GM23338 (cell line): ENCODE results near the gene IQCK. TPM values are rescaled to one million over a fixed set of nuclear protein-coding genes. Genes with fewer than 3 reads are reported as not detected.
"Not testable (repeated sequence)": the region's sequence is repeated elsewhere in the genome, so short reads cannot be mapped to it uniquely, and the experiment has no call there.

Source experiments
- ATAC-seq: fragments of 200-7000 bp; cut with Tn5 transposase; 3 replicates; pipeline ENCODE4 v1.9.1; 2020
- DNase-seq: peaks from one replicate; pipeline ENCODE4 v3.0.0-alpha.2; 2015; ENCODE audit warnings: low spot score
- H2AFZ ChIP-seq: fragments of 200-600 bp; sonication (generic); 2 replicates; pipeline ENCODE4 v1.8.0; 2016; ENCODE audit warnings: antibody characterized with exemption, mild to moderate bottlenecking, moderate library complexity
- H3F3A ChIP-seq: fragments of 200-600 bp; sonication (generic); replicated peaks from 2 replicates; pipeline ENCODE4 v1.8.0; 2017; ENCODE audit warnings: antibody characterized with exemption, mixed run types, low read depth
- H3K27ac ChIP-seq: fragments of 200-600 bp; sonication (generic); 2 replicates; pipeline ENCODE4 v1.6.1; 2016; ENCODE audit warnings: low read depth
- H3K27me3 ChIP-seq: fragments of 200-600 bp; sonication (generic); 2 replicates; pipeline ENCODE4 v1.8.0; 2016; ENCODE audit warnings: mild to moderate bottlenecking, mixed run types, moderate library complexity; ENCODE audit not compliant: insufficient read depth
- H3K36me3 ChIP-seq: fragments of 200-600 bp; sonication (generic); 2 replicates; pipeline ENCODE4 v1.8.0; 2016; ENCODE audit warnings: mild to moderate bottlenecking; ENCODE audit not compliant: insufficient read depth
- H3K4me1 ChIP-seq: fragments of 200-600 bp; sonication (generic); 2 replicates; pipeline ENCODE4 v1.8.0; 2016; ENCODE audit warnings: mild to moderate bottlenecking, moderate library complexity; ENCODE audit not compliant: insufficient read depth
- H3K4me2 ChIP-seq: fragments of 200-600 bp; sonication (generic); 2 replicates; pipeline ENCODE4 v1.7.1; 2017; ENCODE audit warnings: mixed run types
- H3K4me3 ChIP-seq: fragments of 200-600 bp; sonication (generic); 2 replicates; pipeline ENCODE4 v1.6.1; 2016; ENCODE audit warnings: mixed run types
- H3K79me2 ChIP-seq: fragments of 200-600 bp; sonication (generic); replicated peaks from 2 replicates; pipeline ENCODE4 v1.8.0; 2017; ENCODE audit warnings: mild to moderate bottlenecking; ENCODE audit not compliant: insufficient read depth
- H3K9me2 ChIP-seq: fragments of 200-600 bp; sonication (generic); 2 replicates; pipeline ENCODE4 v1.8.0; 2017; ENCODE audit not compliant: insufficient read depth
- H4K20me1 ChIP-seq: fragments of 200-600 bp; sonication (generic); replicated peaks from 2 replicates; pipeline ENCODE4 v1.8.0; 2017; ENCODE audit warnings: mild to moderate bottlenecking; ENCODE audit not compliant: insufficient read depth
- H3K27ac Mint-ChIP-seq: 2 replicates; pipeline ENCODE4 v1.8.0; 2020; ENCODE audit warnings: inconsistent platforms, mild to moderate bottlenecking, moderate library complexity, mixed read lengths
- H3K27me3 Mint-ChIP-seq: 3 replicates; pipeline ENCODE4 v1.8.0; 2022; ENCODE audit warnings: low read depth, mild to moderate bottlenecking, moderate library complexity, mixed read lengths, inconsistent platforms; ENCODE audit not compliant: insufficient read depth, poor library complexity
- H3K36me3 Mint-ChIP-seq: 3 replicates; pipeline ENCODE4 v1.8.0; 2021; ENCODE audit warnings: low read depth, mild to moderate bottlenecking, inconsistent platforms, moderate library complexity, mixed read lengths
- H3K4me1 Mint-ChIP-seq: 3 replicates; pipeline ENCODE4 v1.8.0; 2020; ENCODE audit warnings: mild to moderate bottlenecking, inconsistent platforms, mixed read lengths
- H3K4me3 Mint-ChIP-seq: 3 replicates; pipeline ENCODE4 v1.8.0; 2021; ENCODE audit warnings: moderate library complexity, mild to moderate bottlenecking, inconsistent platforms, mixed read lengths
- H3K9me3 Mint-ChIP-seq: 3 replicates; pipeline ENCODE4 v1.8.0; 2020; ENCODE audit warnings: moderate library complexity, mild to moderate bottlenecking, inconsistent platforms, mixed read lengths
- CREB1 ChIP-seq: fragments of 250-450 bp; sonication (Bioruptor Pico); IDR thresholded peaks from 2 replicates; pipeline ENCODE4 v1.5.0; 2020; ENCODE audit warnings: low read depth, mild to moderate bottlenecking, moderate library complexity
- EZH2 ChIP-seq: fragments of 200-600 bp; sonication (generic); IDR thresholded peaks from one replicate; pipeline ENCODE4 v1.8.0; 2017; ENCODE audit warnings: antibody characterized with exemption, mild to moderate bottlenecking, low read depth; ENCODE audit not compliant: unreplicated experiment
- polyA plus RNA-seq: library from polyadenylated mRNA; unstranded; fragments of >200 nt; fragmentation: Nextera tagmentation; extraction: Ambion mirVana; gene quantifications from 2 replicates; pipeline ENCODE4 v1.2.1, GENCODE V29; 2016
- total RNA-seq: library from RNA; depleted of rRNA; stranded (reverse); fragments of >200 nt; shearing (Covaris generic); gene quantifications from 2 replicates; pipeline ENCODE4 v1.2.3, GENCODE V29; 2014
- TF ChIP-seq, protein P1 (sequence below): fragments of 250-450 bp; sonication (Bioruptor Pico); IDR thresholded peaks from 2 replicates; pipeline ENCODE4 v1.5.0; 2020; ENCODE audit warnings: mild to moderate bottlenecking, moderate library complexity
- TF ChIP-seq, protein P2 (sequence below): IDR thresholded peaks from one replicate; pipeline ENCODE4 v1.6.1; 2018; ENCODE audit warnings: antibody characterized with exemption; ENCODE audit not compliant: unreplicated experiment
- TF ChIP-seq, protein P3 (sequence below): IDR thresholded peaks from 2 replicates; pipeline ENCODE4 v1.6.1; 2016; ENCODE audit warnings: antibody characterized with exemption

Gene IQCK
- total and polyA plus RNA-seq, 2 experiments from 2014 or later = 7.6 to 10.0 TPM

- TF ChIP-seq, protein P1, sequence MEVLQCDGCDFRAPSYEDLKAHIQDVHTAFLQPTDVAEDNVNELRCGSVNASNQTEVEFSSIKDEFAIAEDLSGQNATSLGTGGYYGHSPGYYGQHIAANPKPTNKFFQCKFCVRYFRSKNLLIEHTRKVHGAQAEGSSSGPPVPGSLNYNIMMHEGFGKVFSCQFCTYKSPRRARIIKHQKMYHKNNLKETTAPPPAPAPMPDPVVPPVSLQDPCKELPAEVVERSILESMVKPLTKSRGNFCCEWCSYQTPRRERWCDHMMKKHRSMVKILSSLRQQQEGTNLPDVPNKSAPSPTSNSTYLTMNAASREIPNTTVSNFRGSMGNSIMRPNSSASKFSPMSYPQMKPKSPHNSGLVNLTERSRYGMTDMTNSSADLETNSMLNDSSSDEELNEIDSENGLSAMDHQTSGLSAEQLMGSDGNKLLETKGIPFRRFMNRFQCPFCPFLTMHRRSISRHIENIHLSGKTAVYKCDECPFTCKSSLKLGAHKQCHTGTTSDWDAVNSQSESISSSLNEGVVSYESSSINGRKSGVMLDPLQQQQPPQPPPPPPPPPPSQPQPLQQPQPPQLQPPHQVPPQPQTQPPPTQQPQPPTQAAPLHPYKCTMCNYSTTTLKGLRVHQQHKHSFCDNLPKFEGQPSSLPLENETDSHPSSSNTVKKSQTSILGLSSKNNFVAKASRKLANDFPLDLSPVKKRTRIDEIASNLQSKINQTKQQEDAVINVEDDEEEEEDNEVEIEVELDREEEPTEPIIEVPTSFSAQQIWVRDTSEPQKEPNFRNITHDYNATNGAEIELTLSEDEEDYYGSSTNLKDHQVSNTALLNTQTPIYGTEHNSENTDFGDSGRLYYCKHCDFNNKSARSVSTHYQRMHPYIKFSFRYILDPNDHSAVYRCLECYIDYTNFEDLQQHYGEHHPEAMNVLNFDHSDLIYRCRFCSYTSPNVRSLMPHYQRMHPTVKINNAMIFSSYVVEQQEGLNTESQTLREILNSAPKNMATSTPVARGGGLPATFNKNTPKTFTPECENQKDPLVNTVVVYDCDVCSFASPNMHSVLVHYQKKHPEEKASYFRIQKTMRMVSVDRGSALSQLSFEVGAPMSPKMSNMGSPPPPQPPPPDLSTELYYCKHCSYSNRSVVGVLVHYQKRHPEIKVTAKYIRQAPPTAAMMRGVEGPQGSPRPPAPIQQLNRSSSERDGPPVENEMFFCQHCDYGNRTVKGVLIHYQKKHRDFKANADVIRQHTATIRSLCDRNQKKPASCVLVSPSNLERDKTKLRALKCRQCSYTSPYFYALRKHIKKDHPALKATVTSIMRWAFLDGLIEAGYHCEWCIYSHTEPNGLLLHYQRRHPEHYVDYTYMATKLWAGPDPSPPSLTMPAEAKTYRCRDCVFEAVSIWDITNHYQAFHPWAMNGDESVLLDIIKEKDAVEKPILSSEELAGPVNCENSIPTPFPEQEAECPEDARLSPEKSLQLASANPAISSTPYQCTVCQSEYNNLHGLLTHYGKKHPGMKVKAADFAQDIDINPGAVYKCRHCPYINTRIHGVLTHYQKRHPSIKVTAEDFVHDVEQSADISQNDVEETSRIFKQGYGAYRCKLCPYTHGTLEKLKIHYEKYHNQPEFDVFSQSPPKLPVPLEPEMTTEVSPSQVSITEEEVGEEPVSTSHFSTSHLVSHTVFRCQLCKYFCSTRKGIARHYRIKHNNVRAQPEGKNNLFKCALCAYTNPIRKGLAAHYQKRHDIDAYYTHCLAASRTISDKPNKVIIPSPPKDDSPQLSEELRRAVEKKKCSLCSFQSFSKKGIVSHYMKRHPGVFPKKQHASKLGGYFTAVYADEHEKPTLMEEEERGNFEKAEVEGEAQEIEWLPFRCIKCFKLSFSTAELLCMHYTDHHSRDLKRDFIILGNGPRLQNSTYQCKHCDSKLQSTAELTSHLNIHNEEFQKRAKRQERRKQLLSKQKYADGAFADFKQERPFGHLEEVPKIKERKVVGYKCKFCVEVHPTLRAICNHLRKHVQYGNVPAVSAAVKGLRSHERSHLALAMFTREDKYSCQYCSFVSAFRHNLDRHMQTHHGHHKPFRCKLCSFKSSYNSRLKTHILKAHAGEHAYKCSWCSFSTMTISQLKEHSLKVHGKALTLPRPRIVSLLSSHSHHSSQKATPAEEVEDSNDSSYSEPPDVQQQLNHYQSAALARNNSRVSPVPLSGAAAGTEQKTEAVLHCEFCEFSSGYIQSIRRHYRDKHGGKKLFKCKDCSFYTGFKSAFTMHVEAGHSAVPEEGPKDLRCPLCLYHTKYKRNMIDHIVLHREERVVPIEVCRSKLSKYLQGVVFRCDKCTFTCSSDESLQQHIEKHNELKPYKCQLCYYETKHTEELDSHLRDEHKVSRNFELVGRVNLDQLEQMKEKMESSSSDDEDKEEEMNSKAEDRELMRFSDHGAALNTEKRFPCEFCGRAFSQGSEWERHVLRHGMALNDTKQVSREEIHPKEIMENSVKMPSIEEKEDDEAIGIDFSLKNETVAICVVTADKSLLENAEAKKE = no peak
- TF ChIP-seq, protein P2, sequence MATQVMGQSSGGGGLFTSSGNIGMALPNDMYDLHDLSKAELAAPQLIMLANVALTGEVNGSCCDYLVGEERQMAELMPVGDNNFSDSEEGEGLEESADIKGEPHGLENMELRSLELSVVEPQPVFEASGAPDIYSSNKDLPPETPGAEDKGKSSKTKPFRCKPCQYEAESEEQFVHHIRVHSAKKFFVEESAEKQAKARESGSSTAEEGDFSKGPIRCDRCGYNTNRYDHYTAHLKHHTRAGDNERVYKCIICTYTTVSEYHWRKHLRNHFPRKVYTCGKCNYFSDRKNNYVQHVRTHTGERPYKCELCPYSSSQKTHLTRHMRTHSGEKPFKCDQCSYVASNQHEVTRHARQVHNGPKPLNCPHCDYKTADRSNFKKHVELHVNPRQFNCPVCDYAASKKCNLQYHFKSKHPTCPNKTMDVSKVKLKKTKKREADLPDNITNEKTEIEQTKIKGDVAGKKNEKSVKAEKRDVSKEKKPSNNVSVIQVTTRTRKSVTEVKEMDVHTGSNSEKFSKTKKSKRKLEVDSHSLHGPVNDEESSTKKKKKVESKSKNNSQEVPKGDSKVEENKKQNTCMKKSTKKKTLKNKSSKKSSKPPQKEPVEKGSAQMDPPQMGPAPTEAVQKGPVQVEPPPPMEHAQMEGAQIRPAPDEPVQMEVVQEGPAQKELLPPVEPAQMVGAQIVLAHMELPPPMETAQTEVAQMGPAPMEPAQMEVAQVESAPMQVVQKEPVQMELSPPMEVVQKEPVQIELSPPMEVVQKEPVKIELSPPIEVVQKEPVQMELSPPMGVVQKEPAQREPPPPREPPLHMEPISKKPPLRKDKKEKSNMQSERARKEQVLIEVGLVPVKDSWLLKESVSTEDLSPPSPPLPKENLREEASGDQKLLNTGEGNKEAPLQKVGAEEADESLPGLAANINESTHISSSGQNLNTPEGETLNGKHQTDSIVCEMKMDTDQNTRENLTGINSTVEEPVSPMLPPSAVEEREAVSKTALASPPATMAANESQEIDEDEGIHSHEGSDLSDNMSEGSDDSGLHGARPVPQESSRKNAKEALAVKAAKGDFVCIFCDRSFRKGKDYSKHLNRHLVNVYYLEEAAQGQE = no peak
- TF ChIP-seq EZH2 = no peak
- TF ChIP-seq CREB1 (CRISPR knock-in tag) = no peak
- TF ChIP-seq, protein P3, sequence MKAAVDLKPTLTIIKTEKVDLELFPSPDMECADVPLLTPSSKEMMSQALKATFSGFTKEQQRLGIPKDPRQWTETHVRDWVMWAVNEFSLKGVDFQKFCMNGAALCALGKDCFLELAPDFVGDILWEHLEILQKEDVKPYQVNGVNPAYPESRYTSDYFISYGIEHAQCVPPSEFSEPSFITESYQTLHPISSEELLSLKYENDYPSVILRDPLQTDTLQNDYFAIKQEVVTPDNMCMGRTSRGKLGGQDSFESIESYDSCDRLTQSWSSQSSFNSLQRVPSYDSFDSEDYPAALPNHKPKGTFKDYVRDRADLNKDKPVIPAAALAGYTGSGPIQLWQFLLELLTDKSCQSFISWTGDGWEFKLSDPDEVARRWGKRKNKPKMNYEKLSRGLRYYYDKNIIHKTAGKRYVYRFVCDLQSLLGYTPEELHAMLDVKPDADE = no peak
These were observed 67.5 kb downstream of the IQCK start (continued) for GRCh38 chr16:19785512-19786130.

GRCh38 chr16:19801369-19801768 lies 83.3 kb downstream of the IQCK start:
- not testable (repeated sequence) for H3K4me3 ChIP-seq, H3K9me2 ChIP-seq, H3K27me3 Mint-ChIP-seq, ATAC-seq, H3K27me3 ChIP-seq, H3K4me1 ChIP-seq, H3K27ac Mint-ChIP-seq, H3K27ac ChIP-seq, H3K36me3 ChIP-seq, H3K79me2 ChIP-seq, H3K4me3 Mint-ChIP-seq, H2AFZ ChIP-seq, DNase-seq, H3K4me2 ChIP-seq, H4K20me1 ChIP-seq
- Mint-ChIP-seq H3K36me3 (peaks cover 14% of the 10 kb centered on the region), H3K4me1 (peaks cover 12% of the 10 kb centered on the region), H3K9me3 (peaks cover 15% of the 10 kb centered on the region)
- peaks cover 10% of the 10 kb centered on the region for H3F3A ChIP-seq

GRCh38 chr16:19801824-19802223 lies 83.8 kb downstream of the IQCK start:
- not testable (repeated sequence) for H3K4me2 ChIP-seq, H3K27ac ChIP-seq, H3K4me1 ChIP-seq, ATAC-seq, H2AFZ ChIP-seq, H3K27me3 Mint-ChIP-seq, H3K27me3 ChIP-seq, H3K4me3 Mint-ChIP-seq, H3K27ac Mint-ChIP-seq, H4K20me1 ChIP-seq, H3K4me3 ChIP-seq, H3K9me2 ChIP-seq, H3K79me2 ChIP-seq, DNase-seq, H3K36me3 ChIP-seq
- H3F3A ChIP-seq = peaks cover 10% of the 10 kb centered on the region
- H3K9me3 Mint-ChIP-seq = peaks cover 17% of the 10 kb centered on the region
- peaks cover 16% of the 10 kb centered on the region for H3K36me3 Mint-ChIP-seq
- peaks cover 12% of the 10 kb centered on the region for H3K4me1 Mint-ChIP-seq
